ENCODE measurements around the gene FBH1. TPM values are rescaled to one million over a fixed set of nuclear protein-coding genes. Genes with fewer than 3 reads are reported as not detected.

Gene FBH1
- total and polyA plus RNA-seq, 12 donors = 68.9 to 165 (median 106) TPM

DNA sequence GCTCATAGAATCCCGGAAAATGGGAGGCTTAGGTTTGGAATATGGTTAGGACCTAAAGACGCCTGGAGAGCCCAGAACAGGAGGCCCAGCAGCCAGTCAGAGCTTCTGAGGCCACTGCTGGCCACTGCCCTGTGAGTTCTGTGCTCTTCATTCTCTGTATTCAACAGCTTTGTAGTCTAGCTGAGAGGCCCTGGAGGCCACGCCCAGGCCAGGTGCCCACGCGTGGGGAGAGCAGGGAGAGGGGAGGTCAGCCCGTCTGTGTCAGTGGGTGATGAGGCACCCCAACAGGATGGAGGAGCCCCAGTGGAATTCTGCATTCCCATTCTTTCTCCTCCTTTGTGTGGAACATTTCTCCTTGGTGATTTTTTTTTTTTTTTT, 58.2 kb downstream of the FBH1 start:
- Histone ChIP-seq H3K27me3 (no peaks in the 10 kb centered on the region), H3K36me3 (replicated peaks in 1 of 2) (peaks cover 0 to 9% of the 10 kb centered on the region in 2 donors), H3K9me3 (replicated peaks in 1 of 3) (no peaks in the 10 kb centered on the region), H3K4me1 (replicated peaks in 1 of 2) (peaks cover 9 to 47% of the 10 kb centered on the region in 2 donors), H3K27ac (no peak overlapping the region), H3K4me3 (no peak overlapping the region)
- no peak for DNase-seq
- WGBS, 4 donors = 75 to 92% (median 85%) methylated on average over 6 of the region's 6 CpGs
- TF ChIP-seq POLR2A (IDR thresholded peaks at IDR 0.05) = no peak
- TF ChIP-seq, protein P1, sequence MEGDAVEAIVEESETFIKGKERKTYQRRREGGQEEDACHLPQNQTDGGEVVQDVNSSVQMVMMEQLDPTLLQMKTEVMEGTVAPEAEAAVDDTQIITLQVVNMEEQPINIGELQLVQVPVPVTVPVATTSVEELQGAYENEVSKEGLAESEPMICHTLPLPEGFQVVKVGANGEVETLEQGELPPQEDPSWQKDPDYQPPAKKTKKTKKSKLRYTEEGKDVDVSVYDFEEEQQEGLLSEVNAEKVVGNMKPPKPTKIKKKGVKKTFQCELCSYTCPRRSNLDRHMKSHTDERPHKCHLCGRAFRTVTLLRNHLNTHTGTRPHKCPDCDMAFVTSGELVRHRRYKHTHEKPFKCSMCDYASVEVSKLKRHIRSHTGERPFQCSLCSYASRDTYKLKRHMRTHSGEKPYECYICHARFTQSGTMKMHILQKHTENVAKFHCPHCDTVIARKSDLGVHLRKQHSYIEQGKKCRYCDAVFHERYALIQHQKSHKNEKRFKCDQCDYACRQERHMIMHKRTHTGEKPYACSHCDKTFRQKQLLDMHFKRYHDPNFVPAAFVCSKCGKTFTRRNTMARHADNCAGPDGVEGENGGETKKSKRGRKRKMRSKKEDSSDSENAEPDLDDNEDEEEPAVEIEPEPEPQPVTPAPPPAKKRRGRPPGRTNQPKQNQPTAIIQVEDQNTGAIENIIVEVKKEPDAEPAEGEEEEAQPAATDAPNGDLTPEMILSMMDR (IDR thresholded peaks at IDR 0.05) = no peak
- intact Hi-C loops (cut with DNase I) = no loop called here

- peak; percentile 60 to 78 (median 69) for DNase-seq
- Histone ChIP-seq H3K27me3 (no peaks in the 10 kb centered on the region), H3K36me3 (replicated peaks in 1 of 2) (peaks cover 0 to 9% of the 10 kb centered on the region in 2 donors), H3K4me1 (replicated peaks in 1 of 2) (peaks cover 9 to 37% of the 10 kb centered on the region in 2 donors), H3K9me3 (replicated peaks in 1 of 3) (no peaks in the 10 kb centered on the region), H3K27ac (no peak overlapping the region), H3K4me3 (no peak overlapping the region)
- WGBS, 4 donors = 44 to 55% (median 45%) methylated on average over 14 of the region's 14 CpGs
- intact Hi-C loops (cut with DNase I) = no loop called here
- TF ChIP-seq POLR2A (IDR thresholded peaks at IDR 0.05) = no peak
- TF ChIP-seq, protein P1 (IDR thresholded peaks at IDR 0.05) = peak in 5 of 6 experiments; percentile 18 to 55 (median 54)
These were observed 59.1 kb downstream of the FBH1 start for GRCh38 chr10:5949009-5949759.

DNA sequence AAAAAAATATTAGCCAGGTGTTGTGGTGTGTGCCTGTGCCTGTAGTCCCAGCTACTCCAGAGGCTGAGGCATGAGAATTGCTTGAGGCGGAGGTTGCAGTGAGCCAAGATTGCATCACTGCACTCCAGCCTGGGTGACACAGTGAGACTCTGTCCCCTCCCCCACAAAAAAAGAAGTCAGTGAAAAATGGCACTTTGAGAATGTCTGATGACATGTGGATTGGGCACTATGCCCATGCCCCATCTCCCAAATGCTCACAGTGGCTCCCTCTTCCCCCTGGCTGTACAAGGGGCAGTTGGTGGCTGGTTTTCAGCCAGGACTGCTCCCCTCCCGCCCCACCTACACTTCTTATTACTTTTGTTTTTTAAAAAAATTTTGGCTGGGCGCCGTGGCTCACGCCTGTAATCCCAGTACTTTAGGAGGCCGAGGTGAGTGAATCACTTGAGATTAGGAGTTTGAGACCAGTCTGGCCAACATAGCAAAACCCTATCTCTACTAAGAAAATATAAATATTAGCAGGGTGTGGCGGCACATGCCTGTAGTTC, 61.2 kb downstream of the FBH1 start:
- H3K4me1 ChIP-seq (replicated peaks in 1 of 2) = peaks cover 5 to 23% of the 10 kb centered on the region in 2 donors
- peak in 5 of 7 donors; percentile 35 to 62 (median 58) for DNase-seq
- H3K36me3 ChIP-seq (replicated peaks in 1 of 2) = peaks cover 0 to 9% of the 10 kb centered on the region in 2 donors
- WGBS, 4 donors = 67 to 81% (median 73%) methylated on average over 7 of the region's 7 CpGs
- no peak overlapping the region for H3K4me3 ChIP-seq
- no peaks in the 10 kb centered on the region for H3K27me3 ChIP-seq
- intact Hi-C loops (cut with DNase I) = no loop called here
- peak overlapping the region in 1 of 5 donors; percentile 18 for H3K27ac ChIP-seq
- no peaks in the 10 kb centered on the region for H3K9me3 ChIP-seq (replicated peaks in 1 of 3)
- TF ChIP-seq POLR2A (IDR thresholded peaks at IDR 0.05) = no peak
- TF ChIP-seq, protein P1 (IDR thresholded peaks at IDR 0.05) = no peak

GRCh38 chr10:5951721-5952407, 61.8 kb downstream of the FBH1 start:
- H3K9me3 ChIP-seq (replicated peaks in 1 of 3) = no peaks in the 10 kb centered on the region
- peaks cover 0 to 17% of the 10 kb centered on the region in 2 donors for H3K4me1 ChIP-seq (replicated peaks in 1 of 2)
- H3K27me3 ChIP-seq = no peaks in the 10 kb centered on the region
- intact Hi-C loops (cut with DNase I) = no loop called here
- peak overlapping the region in 1 of 5 donors; percentile 18 for H3K27ac ChIP-seq
- TF ChIP-seq, protein P1 (IDR thresholded peaks at IDR 0.05) = no peak
- TF ChIP-seq POLR2A (IDR thresholded peaks at IDR 0.05) = no peak
- WGBS, 4 donors = 86 to 94% (median 91%) methylated on average over 6 of the region's 6 CpGs
- DNase-seq = no peak
- H3K36me3 ChIP-seq (replicated peaks in 1 of 2) = peaks cover 0 to 9% of the 10 kb centered on the region in 2 donors
- H3K4me3 ChIP-seq = no peak overlapping the region
